HG03095 (cell line): ENCODE results near the gene NDFIP1.
"Not testable (repeated sequence)": the region's sequence is repeated elsewhere in the genome, so short reads cannot be mapped to it uniquely, and the experiment has no call there.

Experiments
- ATAC-seq: cut with Tn5 transposase; IDR thresholded peaks from one replicate; pipeline ENCODE4 v1.9.1; 2021; ENCODE audit warnings: moderate library complexity; ENCODE audit not compliant: unreplicated experiment

NDFIP1 gene

GRCh38 chr5:142151436-142152383 is 43.1 kb downstream of the NDFIP1 start:
- ATAC-seq: no peak

- no peak for ATAC-seq
These were observed 43.8 kb downstream of the NDFIP1 start for GRCh38 chr5:142152384-142152732.

- ATAC-seq: no peak
These were observed 45.3 kb downstream of the NDFIP1 start for GRCh38 chr5:142153674-142154448.

GRCh38 chr5:142154449-142154841 is 45.9 kb downstream of the NDFIP1 start:
- ATAC-seq: not testable (repeated sequence)

GRCh38 chr5:142156839-142157463 is 48.4 kb downstream of the NDFIP1 start:
- ATAC-seq: no peak

GRCh38 chr5:142159354-142159753 is 50.8 kb downstream of the NDFIP1 start:
- ATAC-seq: no peak

GRCh38 chr5:142164315-142164714 is 55.7 kb downstream of the NDFIP1 start:
- no peak for ATAC-seq

- no peak for ATAC-seq
These were observed 58.2 kb downstream of the NDFIP1 start for GRCh38 chr5:142166754-142167153.

GRCh38 chr5:142167458-142167857 is 58.9 kb downstream of the NDFIP1 start:
- no peak for ATAC-seq

- ATAC-seq: no peak
These were observed 59.8 kb downstream of the NDFIP1 start for GRCh38 chr5:142168365-142168764.

- ATAC-seq: no peak
These were observed 61.8 kb downstream of the NDFIP1 start for GRCh38 chr5:142170254-142170953.

- ATAC-seq: no peak
These were observed 62.7 kb downstream of the NDFIP1 start for GRCh38 chr5:142171270-142171669.

GRCh38 chr5:142175039-142175438 is 66.5 kb downstream of the NDFIP1 start:
- ATAC-seq: no peak

GRCh38 chr5:142175461-142176142 is 67.0 kb downstream of the NDFIP1 start:
- no peak for ATAC-seq

- no peak for ATAC-seq
These were observed 67.7 kb downstream of the NDFIP1 start for GRCh38 chr5:142176255-142176654.

- ATAC-seq: no peak
These were observed 70.1 kb downstream of the NDFIP1 start for GRCh38 chr5:142178651-142179050.

GRCh38 chr5:142179776-142180387 is 71.3 kb downstream of the NDFIP1 start:
- no peak for ATAC-seq

GRCh38 chr5:142181096-142181495 is 72.5 kb downstream of the NDFIP1 start:
- no peak for ATAC-seq

- no peak for ATAC-seq
These were observed 73.1 kb downstream of the NDFIP1 start for GRCh38 chr5:142181547-142182163.
